UCSD-AML1 (cell line): ENCODE measurements around the gene TMEM109.

Experiments used
- DNase-seq: peaks from one replicate; lab custom pipeline; 2025; ENCODE audit not compliant: unreplicated experiment; lab: John Stamatoyannopoulos, UW

The TMEM109 gene

GRCh38 chr11:60939855-60940254 lies 25.9 kb downstream of the TMEM109 start:
- DNase-seq = no peak

GRCh38 chr11:60941371-60942119 lies 27.6 kb downstream of the TMEM109 start:
- no peak for DNase-seq

- no peak for DNase-seq
Observed at GRCh38 chr11:60942219-60942618, 28.3 kb downstream of the TMEM109 start.

- DNase-seq = no peak
Observed at GRCh38 chr11:60942970-60943565, 29.1 kb downstream of the TMEM109 start.

DNA sequence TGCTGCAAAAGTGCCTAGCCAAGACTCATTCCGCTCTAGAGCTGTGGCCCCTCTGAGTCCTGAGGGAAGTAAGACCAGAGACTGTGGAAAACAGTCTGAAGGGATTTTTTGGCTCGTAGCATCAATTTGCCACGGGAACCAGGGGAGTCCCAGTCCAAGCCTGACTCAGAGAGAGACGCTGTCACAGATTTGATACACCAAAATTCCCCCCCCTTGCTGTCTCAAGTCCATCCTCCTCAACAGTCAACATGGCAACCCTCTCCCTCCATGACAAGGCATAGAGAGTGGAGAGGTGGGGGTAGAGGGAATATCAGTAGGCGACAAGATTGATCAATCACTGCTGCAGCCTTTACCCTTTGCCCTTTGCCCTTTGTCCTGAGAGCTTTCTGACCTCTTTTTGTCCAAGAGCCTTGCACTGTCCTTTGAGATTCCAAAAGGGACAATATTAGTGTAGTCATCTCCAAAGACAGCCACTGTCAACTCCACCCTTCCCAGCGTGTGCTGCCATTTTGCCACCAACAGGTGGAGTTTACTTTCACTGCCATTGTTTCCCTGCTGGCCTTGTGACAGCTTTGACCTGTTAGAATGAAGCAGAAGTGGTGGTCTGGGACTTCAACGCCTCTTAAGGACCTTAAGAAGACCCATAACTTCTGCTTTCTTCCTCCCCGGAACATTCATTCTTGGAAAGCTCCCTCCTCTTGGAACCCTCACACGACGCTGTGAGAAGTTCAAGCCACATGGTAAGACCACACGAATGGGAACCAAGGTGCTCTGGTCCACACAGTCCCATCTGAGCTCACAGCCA lies 30.7 kb downstream of the TMEM109 start:
- DNase-seq = no peak

GRCh38 chr11:60945295-60945667 lies 31.3 kb downstream of the TMEM109 start:
- DNase-seq = no peak

- DNase-seq = no peak
Observed at GRCh38 chr11:60946601-60947264, 32.8 kb downstream of the TMEM109 start.

DNA sequence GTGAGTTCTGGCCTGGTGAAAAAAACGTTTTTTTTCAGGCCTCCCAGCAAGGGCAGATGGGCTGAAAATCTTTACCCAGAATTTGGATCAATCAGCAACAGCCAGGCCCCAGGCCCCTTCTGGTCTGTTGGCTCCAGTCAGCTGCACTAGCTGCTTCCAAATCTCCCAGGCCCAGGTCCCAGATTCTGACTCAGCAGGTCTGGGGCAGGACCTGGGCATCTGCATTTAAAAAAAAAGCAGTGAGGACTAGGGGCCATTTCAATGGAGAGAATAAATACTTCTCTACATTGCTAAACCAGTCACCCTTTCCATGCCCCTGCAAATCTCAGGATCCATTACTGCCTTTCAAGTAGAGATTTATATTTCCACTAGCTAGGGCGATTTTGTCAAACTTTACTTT lies 33.7 kb downstream of the TMEM109 start:
- DNase-seq = no peak

DNA sequence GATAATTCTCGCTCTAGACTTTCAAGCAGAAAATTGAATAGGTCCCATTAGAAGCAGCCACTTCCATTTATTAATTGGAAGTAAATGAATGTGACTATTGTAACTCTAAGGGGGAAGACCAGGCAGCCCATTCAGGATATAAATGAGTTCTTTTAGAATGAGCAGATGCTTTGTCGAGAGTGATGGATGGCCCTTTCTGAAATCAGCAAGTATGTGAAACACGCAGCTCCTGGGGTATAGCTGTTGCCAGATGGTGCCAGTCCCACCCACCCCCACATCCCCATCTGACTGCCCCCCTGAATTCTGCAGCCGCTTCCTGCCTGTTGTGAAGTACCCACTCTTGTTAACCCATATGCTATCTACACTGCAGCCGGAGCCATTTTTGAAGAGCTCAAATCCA lies 34.3 kb downstream of the TMEM109 start:
- no peak for DNase-seq

- DNase-seq = no peak
Observed at GRCh38 chr11:60950024-60950423, 36.1 kb downstream of the TMEM109 start.

DNA sequence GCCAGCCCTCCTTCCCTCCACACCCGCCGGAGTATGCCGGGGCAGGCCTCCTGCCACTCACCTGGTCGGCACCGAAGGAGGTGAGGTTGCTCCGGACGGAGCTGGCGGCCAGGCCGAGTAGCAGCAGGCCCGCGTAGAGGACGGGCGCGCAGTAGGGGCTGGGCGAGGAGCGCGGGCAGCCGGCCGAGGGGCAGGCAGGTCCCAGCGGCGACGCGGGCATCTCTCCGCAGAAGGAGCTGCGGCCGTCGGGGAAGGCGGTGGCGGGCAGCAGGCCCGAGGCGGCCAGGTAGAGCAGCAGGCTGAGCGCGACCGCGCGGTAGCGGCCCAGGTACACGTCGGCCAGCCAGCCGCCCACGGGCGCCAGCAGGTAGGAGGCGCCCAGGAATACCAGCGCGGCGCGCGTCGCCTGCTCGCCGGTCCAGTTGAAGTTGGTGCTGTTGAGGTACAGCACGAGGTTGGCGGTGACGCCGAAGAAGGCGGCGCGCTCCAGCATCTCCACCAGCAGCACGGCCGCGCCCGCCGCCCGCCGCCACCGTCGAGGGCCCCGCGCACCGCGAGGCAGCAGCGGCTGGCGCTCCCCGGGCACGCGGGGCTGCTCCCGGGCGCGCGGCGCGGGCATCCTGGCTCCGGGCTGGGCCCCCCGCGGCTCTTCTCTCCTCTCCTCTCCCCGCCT lies 37.1 kb downstream of the TMEM109 start:
- DNase-seq = no peak

DNA sequence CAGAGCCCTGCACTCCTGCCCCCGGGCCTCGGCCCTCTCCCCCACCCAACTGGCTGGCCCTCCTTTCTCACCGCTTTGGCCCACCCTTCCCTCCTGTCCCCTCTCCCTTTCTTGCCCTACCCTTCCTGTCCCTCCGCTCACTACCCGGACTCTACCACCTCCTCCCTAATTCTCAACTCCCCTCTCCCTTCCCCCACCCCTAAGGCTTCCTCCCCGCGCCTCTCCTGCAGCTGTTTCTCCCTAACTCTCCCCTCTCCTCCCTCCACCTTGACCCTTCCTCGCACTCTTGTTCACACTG lies 37.6 kb downstream of the TMEM109 start:
- no peak for DNase-seq

DNA sequence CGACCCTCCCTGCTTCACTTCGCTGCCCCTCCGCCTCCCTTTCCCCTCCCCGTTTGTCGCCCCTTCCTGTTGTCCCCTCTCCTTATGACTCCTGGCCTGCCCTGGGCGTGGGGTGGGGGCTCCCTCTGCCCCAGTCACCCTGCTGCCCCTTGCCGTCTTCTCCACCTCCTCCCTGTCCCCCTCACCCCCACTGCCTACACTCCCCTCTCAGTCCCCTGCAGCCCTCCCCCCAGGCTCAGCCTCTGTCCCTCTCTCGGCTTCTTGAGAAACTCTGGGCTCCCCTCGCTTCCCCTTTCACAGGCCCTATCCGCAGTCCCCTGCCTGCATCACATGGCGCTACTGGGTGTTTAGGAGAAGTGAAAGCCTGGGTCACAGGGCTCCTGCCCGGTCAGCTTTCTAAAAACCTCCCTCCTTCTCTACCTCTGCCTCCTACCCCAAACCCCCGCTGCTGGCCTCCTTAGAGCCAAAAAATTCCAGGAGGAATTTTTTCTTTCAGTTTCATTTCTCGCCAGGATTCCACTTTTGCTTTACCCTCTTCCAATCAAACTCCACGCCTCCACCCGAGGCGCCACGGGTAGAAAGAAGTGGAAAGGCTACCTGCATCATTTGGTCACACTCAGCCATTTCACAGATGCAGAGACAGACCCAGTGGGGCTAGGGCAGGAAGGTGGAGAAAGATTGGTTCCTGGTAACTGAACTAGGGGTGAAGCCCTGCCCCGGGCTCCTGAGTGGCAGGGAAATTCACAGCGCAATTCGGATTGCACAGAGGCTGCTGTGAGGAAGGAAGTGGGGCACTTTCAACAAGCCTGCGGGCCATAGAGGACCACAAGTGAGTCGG lies 38.2 kb downstream of the TMEM109 start, which contains the start of gene SLC15A3:
TSS of gene SLC15A3 (minus strand) at position 273 of the 838 bp plus-strand sequence. CDS start 625 bp downstream, outside the sequence.
- DNase-seq = peak; percentile 59

- DNase-seq = no peak
Observed at GRCh38 chr11:60952742-60953170, 38.8 kb downstream of the TMEM109 start.

DNA sequence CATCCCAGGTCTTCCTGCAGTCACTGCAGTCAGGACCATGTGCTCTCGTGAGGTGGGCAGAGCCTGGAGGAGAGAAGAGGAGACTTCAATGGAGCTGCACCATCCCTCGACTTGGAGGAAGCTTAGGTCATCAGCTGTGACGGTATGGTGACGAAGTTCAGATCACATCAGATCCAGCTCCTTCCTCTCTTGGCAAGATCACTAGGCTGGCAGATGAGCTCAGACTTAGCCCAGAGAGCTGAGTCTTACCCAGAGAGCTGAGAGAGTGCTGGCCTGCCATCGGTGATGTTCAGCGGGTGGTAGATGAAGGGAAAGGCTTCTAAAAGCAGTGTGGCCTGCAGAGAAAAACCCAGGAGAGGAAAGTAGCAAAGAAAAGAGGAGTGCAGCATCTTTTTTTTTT lies 39.8 kb downstream of the TMEM109 start:
- no peak for DNase-seq

- DNase-seq = no peak
Observed at GRCh38 chr11:60954421-60954820, 40.5 kb downstream of the TMEM109 start.

DNA sequence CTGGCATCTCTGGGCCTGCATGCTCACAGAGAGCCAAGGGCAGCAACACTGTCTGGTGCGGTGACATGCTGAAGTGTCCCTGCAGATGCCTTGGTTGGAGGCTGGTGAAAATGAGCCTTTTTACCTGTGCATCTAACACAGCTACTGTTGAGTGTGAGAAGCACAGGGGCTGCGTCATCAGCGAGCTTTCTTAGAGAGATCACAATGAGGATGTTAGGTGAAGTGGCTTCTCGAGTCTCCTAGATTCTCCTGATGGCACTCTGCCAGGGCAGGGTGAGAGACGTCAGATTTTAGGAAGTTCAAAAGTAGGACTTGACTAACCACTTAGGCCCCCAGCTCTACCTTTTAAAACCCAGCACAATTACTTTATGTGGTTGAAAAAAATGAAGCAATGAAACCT lies 41.6 kb downstream of the TMEM109 start:
- DNase-seq = no peak

DNA sequence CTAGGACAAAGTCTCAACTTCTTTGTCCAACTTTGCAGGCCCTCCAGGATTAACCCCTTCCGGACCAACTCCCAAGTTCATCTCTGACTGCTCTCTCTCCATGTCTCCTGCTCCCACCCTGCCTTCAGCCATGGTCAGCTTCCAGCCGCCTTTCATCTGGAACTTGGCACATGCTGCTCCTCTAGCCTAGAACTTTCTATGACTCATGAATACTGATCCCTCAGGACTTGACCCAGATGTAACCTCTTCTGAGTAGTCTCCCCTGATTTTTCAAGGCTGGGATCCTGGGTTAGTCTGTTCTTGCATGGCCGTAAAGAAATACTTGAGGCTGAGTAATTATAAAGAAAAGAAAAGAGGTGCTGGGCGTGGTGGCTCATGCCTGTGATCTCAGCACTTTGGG lies 43.2 kb downstream of the TMEM109 start:
- no peak for DNase-seq

DNA sequence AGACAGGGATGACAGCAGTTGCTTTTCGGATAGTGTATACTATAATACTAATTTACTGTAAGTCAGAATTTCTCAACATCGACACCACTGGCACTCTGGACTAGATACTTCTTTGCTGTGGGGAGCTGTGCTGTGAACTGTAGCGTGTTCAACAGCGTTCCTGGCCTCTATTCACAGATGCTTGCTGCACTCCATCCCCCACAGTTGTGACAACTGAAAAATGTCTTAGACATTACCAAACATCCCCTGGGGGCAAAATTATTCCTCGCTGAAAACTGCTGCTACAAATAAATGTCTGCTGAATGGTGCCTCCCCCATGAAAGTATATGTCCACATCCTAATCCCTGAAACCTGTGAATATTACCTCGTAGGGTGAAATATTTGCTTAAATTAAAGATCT lies 45.5 kb downstream of the TMEM109 start:
- no peak for DNase-seq

DNA sequence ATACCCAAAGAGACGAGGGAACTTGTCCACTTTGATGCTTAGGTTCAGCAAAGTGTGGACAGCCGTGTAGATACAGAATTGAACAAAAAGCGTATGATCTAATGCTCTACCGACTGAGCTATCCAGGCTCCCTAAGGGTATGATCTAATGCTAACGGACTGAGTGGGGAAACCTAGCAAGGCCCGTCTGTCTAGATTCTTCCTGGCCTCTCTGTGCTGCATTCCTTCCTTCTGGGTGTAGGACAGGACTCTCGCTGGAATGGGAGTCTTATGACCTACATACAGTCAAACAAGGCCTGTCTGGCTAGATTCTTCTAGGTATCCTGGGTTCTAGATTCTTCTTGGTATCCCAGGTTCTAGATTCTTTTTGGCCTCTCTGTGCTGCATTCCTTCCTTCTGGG lies 46.4 kb downstream of the TMEM109 start:
- no peak for DNase-seq
